Trophoblast cell (in vitro differentiated cells and primary cell): ENCODE measurements around the gene PLPP1.

Source experiments
- DNase-seq, 2 donors: peaks; one replicate each; pipeline ENCODE4 v3.0.0-alpha.2; 2016
- H2AFZ ChIP-seq: 2 replicates; pipeline ENCODE4 v1.6.1; 2013; ENCODE audit warnings: low read length, moderate library complexity, mild to moderate bottlenecking; ENCODE audit not compliant: insufficient read depth, poor library complexity
- H2AK5ac ChIP-seq: 2 replicates; pipeline ENCODE4 v1.6.1; 2013; ENCODE audit warnings: mild to moderate bottlenecking, low read length
- H2BK120ac ChIP-seq: 2 replicates; pipeline ENCODE4 v1.6.1; 2013; ENCODE audit warnings: low read length, mild to moderate bottlenecking, moderate library complexity; ENCODE audit not compliant: insufficient read depth, poor library complexity
- H2BK12ac ChIP-seq: 2 replicates; pipeline ENCODE4 v1.6.1; 2013; ENCODE audit warnings: mild to moderate bottlenecking, low read length, moderate library complexity
- H2BK5ac ChIP-seq: 2 replicates; pipeline ENCODE4 v1.6.1; 2013; ENCODE audit warnings: low read length, low read depth, moderate library complexity, mild to moderate bottlenecking; ENCODE audit not compliant: poor library complexity
- H3K14ac ChIP-seq: 2 replicates; pipeline ENCODE4 v1.6.1; 2013; ENCODE audit warnings: mild to moderate bottlenecking, low read length
- H3K18ac ChIP-seq: 2 replicates; pipeline ENCODE4 v1.6.1; 2013; ENCODE audit warnings: mild to moderate bottlenecking, low read length
- H3K23ac ChIP-seq: 2 replicates; pipeline ENCODE4 v1.6.1; 2013; ENCODE audit warnings: low read length
- H3K27ac ChIP-seq: 2 replicates; pipeline ENCODE4 v1.5.1; 2013; ENCODE audit warnings: low read depth, mild to moderate bottlenecking, inconsistent platforms, low read length, moderate library complexity
- H3K27me3 ChIP-seq: 2 replicates; pipeline ENCODE4 v1.6.1; 2013; ENCODE audit warnings: inconsistent platforms, mild to moderate bottlenecking, low read length, moderate library complexity; ENCODE audit not compliant: insufficient read depth
- H3K36me3 ChIP-seq, 2 experiments: 1 replicate in 1 of 2; 2 replicates in 1 of 2; pipeline ENCODE4 v1.6.1; 2013; ENCODE audit warnings: low read length in 2 of 2, mild to moderate bottlenecking in 2 of 2, moderate library complexity in 1 of 2; ENCODE audit not compliant: insufficient read depth in 2 of 2, control insufficient read depth in 1 of 2
- H3K4ac ChIP-seq: 2 replicates; pipeline ENCODE4 v1.6.1; 2013; ENCODE audit warnings: low read depth, mild to moderate bottlenecking, low read length, moderate library complexity
- H3K4me1 ChIP-seq, 2 experiments: 1 replicate in 1 of 2; 2 replicates in 1 of 2; pipeline ENCODE4 v1.6.1; 2013; ENCODE audit warnings: low read length in 2 of 2, mild to moderate bottlenecking in 2 of 2, moderate library complexity in 1 of 2; ENCODE audit not compliant: insufficient read depth in 2 of 2, control insufficient read depth in 1 of 2
- H3K4me2 ChIP-seq: 2 replicates; pipeline ENCODE4 v1.6.1; 2013; ENCODE audit warnings: inconsistent platforms, mild to moderate bottlenecking, low read length, moderate library complexity
- H3K4me3 ChIP-seq: 2 replicates; pipeline ENCODE4 v1.5.1; 2013; ENCODE audit warnings: mild to moderate bottlenecking, low read depth, low read length, inconsistent platforms
- H3K79me1 ChIP-seq: one replicate; pipeline ENCODE4 v1.6.1; 2013; ENCODE audit warnings: low read length
- H3K79me2 ChIP-seq: 2 replicates; pipeline ENCODE4 v1.6.1; 2013; ENCODE audit warnings: low read length, mild to moderate bottlenecking; ENCODE audit not compliant: control insufficient read depth, insufficient read depth, poor library complexity
- H3K9ac ChIP-seq: 2 replicates; pipeline ENCODE4 v1.6.1; 2013; ENCODE audit warnings: mild to moderate bottlenecking, low read length
- H3K9me3 ChIP-seq: 2 replicates; pipeline ENCODE4 v1.6.1; 2013; ENCODE audit warnings: low read depth, mild to moderate bottlenecking, control low read depth, inconsistent platforms, low read length; ENCODE audit not compliant: insufficient read depth
- H4K12ac ChIP-seq: 2 replicates; pipeline ENCODE4 v1.6.1; 2013; ENCODE audit warnings: low read depth, mild to moderate bottlenecking, low read length, moderate library complexity
- H4K8ac ChIP-seq: 2 replicates; pipeline ENCODE4 v1.6.1; 2013; ENCODE audit warnings: low read depth, mild to moderate bottlenecking, low read length, moderate library complexity
- H4K91ac ChIP-seq: one replicate; pipeline ENCODE4 v1.6.1; 2013; ENCODE audit warnings: low read depth, mild to moderate bottlenecking, low read length, moderate library complexity
- WGBS: extraction: QIAGEN DNeasy Blood & Tissue Kit; methylation state at CpG from one replicate; pipeline ENCODE4 v1.1.7; 2013; ENCODE audit warnings: missing lambda C conversion rate; ENCODE audit not compliant: insufficient read length, insufficient coverage; ENCODE audit errors: extremely low coverage; 5-methylcytosine and 5-hydroxymethylcytosine counted together

The PLPP1 gene

GRCh38 chr5:55492449-55492848 is 42.3 kb downstream of the PLPP1 start:
- Histone ChIP-seq H4K8ac (no peak overlapping the region), H2AFZ (no peak overlapping the region), H2AK5ac (no peak overlapping the region), H2BK120ac (no peak overlapping the region), H4K12ac (no peak overlapping the region), H3K18ac (no peak overlapping the region), H2BK12ac (no peak overlapping the region), H2BK5ac (no peak overlapping the region), H3K79me2 (no peaks in the 10 kb centered on the region), H4K91ac (no peak overlapping the region), H3K27ac (no peak overlapping the region), H3K4me1 (peaks cover 0 to under 1% of the 10 kb centered on the region in 2 experiments), H3K9ac (no peak overlapping the region), H3K23ac (no peak overlapping the region), H3K9me3 (no peaks in the 10 kb centered on the region), H3K4me3 (no peak overlapping the region), H3K36me3 (peaks cover 3 to 5% of the 10 kb centered on the region in 2 experiments), H3K4ac (no peak overlapping the region), H3K27me3 (no peaks in the 10 kb centered on the region), H3K14ac (no peak overlapping the region), H3K4me2 (no peak overlapping the region), H3K79me1 (no peaks in the 10 kb centered on the region)
- DNase-seq = no peak
- WGBS = no CpG with 5 or more reads among the region's 2 CpGs

DNA sequence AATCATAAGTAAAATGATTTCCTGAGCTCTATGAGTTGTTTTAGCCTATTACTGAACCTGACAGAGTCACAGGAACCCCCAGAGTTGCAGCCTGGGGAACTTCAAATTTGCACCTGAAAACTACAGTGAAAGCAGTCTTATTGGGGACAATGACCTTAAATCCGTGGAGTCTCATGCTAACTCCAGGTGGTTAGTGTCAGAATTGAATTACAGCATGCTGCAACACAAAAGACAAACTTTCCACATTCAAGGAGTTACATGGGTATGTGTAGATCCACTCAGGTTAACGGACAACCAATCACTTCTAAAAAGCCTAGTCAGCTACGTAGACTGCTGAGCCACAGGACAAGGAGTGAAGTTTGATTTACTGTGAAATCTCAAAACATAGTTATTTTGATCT is 49.7 kb downstream of the PLPP1 start:
- Histone ChIP-seq H4K8ac (no peak overlapping the region), H3K9ac (no peak overlapping the region), H3K14ac (no peak overlapping the region), H3K79me2 (peaks cover 4% of the 10 kb centered on the region), H3K18ac (no peak overlapping the region), H3K4ac (no peak overlapping the region), H3K4me2 (no peak overlapping the region), H3K4me1 (peaks cover 0 to 2% of the 10 kb centered on the region in 2 experiments), H4K12ac (no peak overlapping the region), H3K23ac (no peak overlapping the region), H2BK120ac (no peak overlapping the region), H3K27me3 (no peaks in the 10 kb centered on the region), H2AFZ (no peak overlapping the region), H2AK5ac (no peak overlapping the region), H4K91ac (no peak overlapping the region), H3K36me3 (peaks cover 0 to 6% of the 10 kb centered on the region in 2 experiments), H3K79me1 (no peaks in the 10 kb centered on the region), H2BK12ac (no peak overlapping the region), H3K9me3 (no peaks in the 10 kb centered on the region), H3K27ac (no peak overlapping the region), H2BK5ac (no peak overlapping the region), H3K4me3 (no peak overlapping the region)
- WGBS = no CpG with 5 or more reads among the region's 3 CpGs
- DNase-seq = no peak

DNA sequence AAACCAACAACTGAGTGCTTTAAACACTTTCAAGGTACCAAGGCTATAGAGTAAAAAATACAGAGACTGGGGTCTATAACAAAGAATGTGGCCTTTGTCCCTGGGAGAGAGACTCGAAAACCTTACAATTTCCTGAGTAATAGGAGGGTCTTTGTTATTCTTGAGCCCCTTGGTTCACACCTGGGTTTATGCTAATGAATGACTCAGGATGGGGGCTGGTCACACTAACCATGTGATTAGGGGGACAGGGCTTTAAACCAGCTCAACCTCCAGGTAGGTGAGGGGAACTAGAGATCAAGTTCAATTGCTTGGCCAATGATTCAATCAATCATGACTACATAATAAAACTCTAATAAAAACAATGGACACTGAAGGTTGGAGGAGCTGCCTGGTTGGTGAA is 50.2 kb downstream of the PLPP1 start:
- WGBS = no CpG with 5 or more reads among the region's 1 CpG
- no peak overlapping the region for H3K4me3 ChIP-seq
- no peak overlapping the region for H3K9ac ChIP-seq
- no peak overlapping the region for H3K27ac ChIP-seq
- H3K27me3 ChIP-seq = no peaks in the 10 kb centered on the region
- H3K36me3 ChIP-seq = peaks cover 0 to 6% of the 10 kb centered on the region in 2 experiments
- H4K12ac ChIP-seq = no peak overlapping the region
- no peak overlapping the region for H3K4me2 ChIP-seq
- no peak overlapping the region for H3K23ac ChIP-seq
- no peak overlapping the region for H4K91ac ChIP-seq
- no peak overlapping the region for H2AK5ac ChIP-seq
- H2BK5ac ChIP-seq = no peak overlapping the region
- H2BK120ac ChIP-seq = no peak overlapping the region
- H3K14ac ChIP-seq = no peak overlapping the region
- no peak overlapping the region for H3K18ac ChIP-seq
- H3K4ac ChIP-seq = peak overlapping the region; percentile 50
- H4K8ac ChIP-seq = no peak overlapping the region
- no peak for DNase-seq
- no peak overlapping the region for H2BK12ac ChIP-seq
- no peaks in the 10 kb centered on the region for H3K9me3 ChIP-seq
- H2AFZ ChIP-seq = no peak overlapping the region
- H3K79me1 ChIP-seq = no peaks in the 10 kb centered on the region
- peaks cover 4% of the 10 kb centered on the region for H3K79me2 ChIP-seq
- peaks cover 0 to 2% of the 10 kb centered on the region in 2 experiments for H3K4me1 ChIP-seq

- Histone ChIP-seq H4K12ac (no peak overlapping the region), H4K8ac (no peak overlapping the region), H3K4ac (no peak overlapping the region), H4K91ac (no peak overlapping the region), H3K79me2 (peaks cover 4% of the 10 kb centered on the region), H2BK5ac (no peak overlapping the region), H3K27ac (no peak overlapping the region), H3K9ac (no peak overlapping the region), H3K4me2 (no peak overlapping the region), H3K4me1 (peaks cover 0 to 2% of the 10 kb centered on the region in 2 experiments), H2BK120ac (no peak overlapping the region), H3K23ac (no peak overlapping the region), H3K36me3 (peaks cover 0 to 6% of the 10 kb centered on the region in 2 experiments), H3K18ac (no peak overlapping the region), H3K27me3 (no peaks in the 10 kb centered on the region), H3K14ac (no peak overlapping the region), H2AFZ (no peak overlapping the region), H3K9me3 (no peaks in the 10 kb centered on the region), H2AK5ac (no peak overlapping the region), H3K79me1 (no peaks in the 10 kb centered on the region), H3K4me3 (no peak overlapping the region), H2BK12ac (no peak overlapping the region)
- no peak for DNase-seq
- WGBS = no CpG with 5 or more reads among the region's 3 CpGs
Measured at GRCh38 chr5:55483885-55484284, 50.9 kb downstream of the PLPP1 start.
